WTC11 (cell line): ENCODE results near the gene COPS9.

Experiments used
- CREB1 ChIP-seq: sonication (generic); formaldehyde crosslinking; IDR thresholded peaks from 2 replicates; pipeline ENCODE4 v1.8.0; 2023; ENCODE audit warnings: mild to moderate bottlenecking, missing genetic modification reagents
- RELA ChIP-seq: sonication (generic); formaldehyde crosslinking; IDR thresholded peaks from 2 replicates; pipeline ENCODE4 v1.8.1; 2022; ENCODE audit warnings: missing genetic modification reagents, mild to moderate bottlenecking, borderline replicate concordance
- SP1 ChIP-seq: sonication (generic); formaldehyde crosslinking; conservative IDR thresholded peaks from 2 replicates; pipeline ENCODE4 v1.8.1; 2022; ENCODE audit warnings: missing genetic modification reagents
- ZNF263 ChIP-seq: sonication (generic); formaldehyde crosslinking; IDR thresholded peaks from 2 replicates; pipeline ENCODE4 v1.8.1; 2022; ENCODE audit warnings: low read depth, mild to moderate bottlenecking, moderate library complexity, missing genetic modification reagents
- ZNF416 ChIP-seq: fragments of 250-450 bp; sonication (Bioruptor Pico); IDR thresholded peaks from 2 replicates; pipeline ENCODE4 v1.9.0; 2021; ENCODE audit warnings: mild to moderate bottlenecking, inconsistent platforms
- TF ChIP-seq, protein P1 (sequence below): fragments of 200-600 bp; IDR thresholded peaks from 2 replicates; pipeline ENCODE4 v1.8.0; 2022; ENCODE audit warnings: antibody characterized with exemption
- TF ChIP-seq, protein P2 (sequence below): sonication (generic); formaldehyde crosslinking; IDR thresholded peaks from 2 replicates; pipeline ENCODE4 v1.8.0; 2023; ENCODE audit warnings: mild to moderate bottlenecking, missing genetic modification reagents
- TF ChIP-seq, protein P3 (sequence below): sonication (generic); formaldehyde crosslinking; IDR thresholded peaks from 2 replicates; pipeline ENCODE4 v1.8.1; 2023; ENCODE audit warnings: mild to moderate bottlenecking, missing genetic modification reagents, moderate library complexity

DNA sequence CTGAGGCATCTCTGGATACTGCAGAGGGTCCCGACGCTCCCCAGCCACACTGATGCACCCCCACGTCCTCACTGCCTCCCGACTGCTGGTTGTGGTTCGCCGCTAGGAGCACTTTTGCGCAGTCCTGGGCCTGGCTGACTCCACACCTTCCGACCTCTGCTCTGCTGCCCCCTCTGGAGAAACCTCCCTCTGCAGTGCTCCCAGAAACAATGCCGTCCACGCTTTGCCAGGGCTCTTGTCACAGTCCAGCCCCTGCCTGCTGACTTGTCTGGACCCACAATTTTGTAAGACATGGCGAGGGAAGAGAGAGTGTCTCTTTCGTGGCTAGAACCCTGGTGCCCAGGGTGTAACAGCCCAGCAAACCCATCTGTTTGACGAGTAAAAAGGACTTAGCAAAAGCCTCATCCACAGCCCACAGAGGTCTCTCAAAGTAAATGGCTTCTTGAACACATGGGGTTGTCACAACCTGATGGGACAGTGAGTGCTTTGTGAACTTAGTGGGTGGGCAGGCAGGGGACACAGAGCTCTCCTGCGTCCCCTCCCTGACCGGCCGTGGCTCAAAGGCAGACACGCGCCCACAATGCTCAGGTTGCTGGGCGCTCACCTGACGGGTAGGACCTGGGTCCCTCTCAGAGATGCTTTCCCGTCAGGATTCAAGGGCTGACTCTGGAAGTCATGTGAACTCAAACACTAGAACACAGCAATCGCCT is 4.0 kb downstream of the COPS9 start:
- TF ChIP-seq ZNF263 (no peak), RELA (CRISPR knock-in tag) (no peak), CREB1 (CRISPR knock-in tag) (no peak), SP1 (CRISPR knock-in tag) (no peak), ZNF416 (CRISPR knock-in tag) (no peak)
- TF ChIP-seq, protein P1, sequence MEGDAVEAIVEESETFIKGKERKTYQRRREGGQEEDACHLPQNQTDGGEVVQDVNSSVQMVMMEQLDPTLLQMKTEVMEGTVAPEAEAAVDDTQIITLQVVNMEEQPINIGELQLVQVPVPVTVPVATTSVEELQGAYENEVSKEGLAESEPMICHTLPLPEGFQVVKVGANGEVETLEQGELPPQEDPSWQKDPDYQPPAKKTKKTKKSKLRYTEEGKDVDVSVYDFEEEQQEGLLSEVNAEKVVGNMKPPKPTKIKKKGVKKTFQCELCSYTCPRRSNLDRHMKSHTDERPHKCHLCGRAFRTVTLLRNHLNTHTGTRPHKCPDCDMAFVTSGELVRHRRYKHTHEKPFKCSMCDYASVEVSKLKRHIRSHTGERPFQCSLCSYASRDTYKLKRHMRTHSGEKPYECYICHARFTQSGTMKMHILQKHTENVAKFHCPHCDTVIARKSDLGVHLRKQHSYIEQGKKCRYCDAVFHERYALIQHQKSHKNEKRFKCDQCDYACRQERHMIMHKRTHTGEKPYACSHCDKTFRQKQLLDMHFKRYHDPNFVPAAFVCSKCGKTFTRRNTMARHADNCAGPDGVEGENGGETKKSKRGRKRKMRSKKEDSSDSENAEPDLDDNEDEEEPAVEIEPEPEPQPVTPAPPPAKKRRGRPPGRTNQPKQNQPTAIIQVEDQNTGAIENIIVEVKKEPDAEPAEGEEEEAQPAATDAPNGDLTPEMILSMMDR = no peak
- TF ChIP-seq, protein P2, sequence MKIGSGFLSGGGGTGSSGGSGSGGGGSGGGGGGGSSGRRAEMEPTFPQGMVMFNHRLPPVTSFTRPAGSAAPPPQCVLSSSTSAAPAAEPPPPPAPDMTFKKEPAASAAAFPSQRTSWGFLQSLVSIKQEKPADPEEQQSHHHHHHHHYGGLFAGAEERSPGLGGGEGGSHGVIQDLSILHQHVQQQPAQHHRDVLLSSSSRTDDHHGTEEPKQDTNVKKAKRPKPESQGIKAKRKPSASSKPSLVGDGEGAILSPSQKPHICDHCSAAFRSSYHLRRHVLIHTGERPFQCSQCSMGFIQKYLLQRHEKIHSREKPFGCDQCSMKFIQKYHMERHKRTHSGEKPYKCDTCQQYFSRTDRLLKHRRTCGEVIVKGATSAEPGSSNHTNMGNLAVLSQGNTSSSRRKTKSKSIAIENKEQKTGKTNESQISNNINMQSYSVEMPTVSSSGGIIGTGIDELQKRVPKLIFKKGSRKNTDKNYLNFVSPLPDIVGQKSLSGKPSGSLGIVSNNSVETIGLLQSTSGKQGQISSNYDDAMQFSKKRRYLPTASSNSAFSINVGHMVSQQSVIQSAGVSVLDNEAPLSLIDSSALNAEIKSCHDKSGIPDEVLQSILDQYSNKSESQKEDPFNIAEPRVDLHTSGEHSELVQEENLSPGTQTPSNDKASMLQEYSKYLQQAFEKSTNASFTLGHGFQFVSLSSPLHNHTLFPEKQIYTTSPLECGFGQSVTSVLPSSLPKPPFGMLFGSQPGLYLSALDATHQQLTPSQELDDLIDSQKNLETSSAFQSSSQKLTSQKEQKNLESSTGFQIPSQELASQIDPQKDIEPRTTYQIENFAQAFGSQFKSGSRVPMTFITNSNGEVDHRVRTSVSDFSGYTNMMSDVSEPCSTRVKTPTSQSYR (CRISPR knock-in tag) = no peak
- TF ChIP-seq, protein P3, sequence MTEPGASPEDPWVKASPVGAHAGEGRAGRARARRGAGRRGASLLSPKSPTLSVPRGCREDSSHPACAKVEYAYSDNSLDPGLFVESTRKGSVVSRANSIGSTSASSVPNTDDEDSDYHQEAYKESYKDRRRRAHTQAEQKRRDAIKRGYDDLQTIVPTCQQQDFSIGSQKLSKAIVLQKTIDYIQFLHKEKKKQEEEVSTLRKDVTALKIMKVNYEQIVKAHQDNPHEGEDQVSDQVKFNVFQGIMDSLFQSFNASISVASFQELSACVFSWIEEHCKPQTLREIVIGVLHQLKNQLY (CRISPR knock-in tag) = no peak
